Omental fat pad (tissue), 4 donors: ENCODE results near the gene TPRG1. TPM values are rescaled to one million over a fixed set of nuclear protein-coding genes. Genes with fewer than 3 reads are reported as not detected.

Source experiments
- ATAC-seq: fragments of 150-250 bp; one replicate; pipeline ENCODE4 v1.9.1; 2016; ENCODE audit warnings: mild to moderate bottlenecking, moderate library complexity; ENCODE audit not compliant: low FRiP score
- DNase-seq: peaks from one replicate; pipeline ENCODE4 v3.0.0-alpha.2; 2019; ENCODE audit warnings: low spot score
- CTCF ChIP-seq, 3 donors: fragments of 450-650 bp; IDR thresholded peaks; one replicate each; pipeline ENCODE4 v1.5.1; 2016 to 2017; ENCODE audit warnings: antibody characterized with exemption in 3 of 3, mild to moderate bottlenecking in 3 of 3, moderate library complexity in 2 of 3
- total RNA-seq, 4 donors: library from RNA; depleted of rRNA; stranded (reverse); fragments of >200 nt; gene quantifications; one replicate each; pipeline ENCODE4 v1.1.0, GENCODE V29; 2016

TPRG1 gene
- total RNA-seq, 4 donors from 2014 or later = 7.1 to 18.3 (median 13.8) TPM

GRCh38 chr3:189160519-189161309 lies 11.1 kb upstream of the TPRG1 start:
- TF ChIP-seq CTCF (IDR thresholded peaks at IDR 0.05) = no peak
- ATAC-seq = no peak

GRCh38 chr3:189165092-189165612 lies 6.6 kb upstream of the TPRG1 start:
- ATAC-seq (no peak), DNase-seq (no peak)
- TF ChIP-seq CTCF (IDR thresholded peaks at IDR 0.05) = no peak

More at GRCh38 chr3:189160519-189161309, 11.1 kb upstream of the TPRG1 start:
- no peak for DNase-seq

GRCh38 chr3:189166321-189166720 lies 5.5 kb upstream of the TPRG1 start:
- DNase-seq (no peak), ATAC-seq (no peak)
- no peak for TF ChIP-seq CTCF (IDR thresholded peaks at IDR 0.05)

GRCh38 chr3:189167027-189167766 lies 4.6 kb upstream of the TPRG1 start:
- no peak for DNase-seq
- no peak for ATAC-seq
- no peak for TF ChIP-seq CTCF (IDR thresholded peaks at IDR 0.05)

- TF ChIP-seq CTCF (IDR thresholded peaks at IDR 0.05) = no peak
- DNase-seq = no peak
- ATAC-seq = no peak
Observed at GRCh38 chr3:189168711-189169110, 3.1 kb upstream of the TPRG1 start.

GRCh38 chr3:189169728-189170127 lies 2.0 kb upstream of the TPRG1 start:
- no peak for DNase-seq
- no peak for TF ChIP-seq CTCF (IDR thresholded peaks at IDR 0.05)
- ATAC-seq = no peak
